H9 (cell line): ENCODE measurements around the gene ECE1. TPM values are rescaled to one million over a fixed set of nuclear protein-coding genes. Genes with fewer than 3 reads are reported as not detected.

Source experiments
- DNase-seq: peaks from one replicate; pipeline ENCODE4 v3.0.0-alpha.2; 2017
- H2AFZ ChIP-seq: one replicate; pipeline ENCODE4 v1.6.1; 2013; ENCODE audit warnings: mild to moderate bottlenecking, low read length, control low read depth, moderate library complexity
- H2AK5ac ChIP-seq: 2 replicates; pipeline ENCODE4 v1.6.1; 2013; ENCODE audit warnings: low read length, control low read depth, mixed read lengths; ENCODE audit not compliant: insufficient read length
- H2BK120ac ChIP-seq: one replicate; pipeline ENCODE4 v1.6.1; 2013; ENCODE audit warnings: low read depth, mild to moderate bottlenecking, low read length, control low read depth, inconsistent platforms; ENCODE audit not compliant: poor library complexity, severe bottlenecking
- H2BK12ac ChIP-seq: 2 replicates; pipeline ENCODE4 v1.6.1; 2013; ENCODE audit warnings: low read length, control low read depth, mixed read lengths, low read depth; ENCODE audit not compliant: insufficient read length
- H2BK15ac ChIP-seq: 2 replicates; pipeline ENCODE4 v1.6.1; 2013; ENCODE audit warnings: low read depth, low read length, control low read depth
- H2BK20ac ChIP-seq: one replicate; pipeline ENCODE4 v1.6.1; 2013; ENCODE audit warnings: low read depth, mild to moderate bottlenecking, low read length, control low read depth, inconsistent platforms; ENCODE audit not compliant: poor library complexity, severe bottlenecking
- H2BK5ac ChIP-seq: 2 replicates; pipeline ENCODE4 v1.6.1; 2013; ENCODE audit warnings: low read length, control low read depth, mixed read lengths; ENCODE audit not compliant: insufficient read length
- H3K14ac ChIP-seq: 2 replicates; pipeline ENCODE4 v1.6.1; 2013; ENCODE audit warnings: low read length, control low read depth; ENCODE audit not compliant: insufficient read depth
- H3K18ac ChIP-seq: 2 replicates; pipeline ENCODE4 v1.6.1; 2013; ENCODE audit warnings: low read depth, mild to moderate bottlenecking, mixed read lengths, low read length, control low read depth; ENCODE audit not compliant: insufficient read length
- H3K23ac ChIP-seq: 2 replicates; pipeline ENCODE4 v1.6.1; 2013; ENCODE audit warnings: low read length, control low read depth, mixed read lengths, low read depth; ENCODE audit not compliant: insufficient read length
- H3K23me2 ChIP-seq: 2 replicates; pipeline ENCODE4 v1.6.1; 2013; ENCODE audit warnings: low read depth, mild to moderate bottlenecking, mixed read lengths, low read length, control low read depth; ENCODE audit not compliant: insufficient read length, poor library complexity, severe bottlenecking
- H3K27ac ChIP-seq: 2 replicates; pipeline ENCODE4 v1.5.1; 2013; ENCODE audit warnings: low read length, control low read depth, mixed read lengths, low read depth; ENCODE audit not compliant: insufficient read length
- H3K27me3 ChIP-seq: 2 replicates; pipeline ENCODE4 v1.6.1; 2013; ENCODE audit warnings: low read length, control low read depth, inconsistent platforms; ENCODE audit not compliant: insufficient read depth
- H3K4ac ChIP-seq: 2 replicates; pipeline ENCODE4 v1.6.1; 2013; ENCODE audit warnings: low read depth, mild to moderate bottlenecking, control low read depth, inconsistent platforms, low read length, moderate library complexity
- H3K4me1 ChIP-seq: 2 replicates; pipeline ENCODE4 v1.6.1; 2013; ENCODE audit warnings: low read length, control low read depth, inconsistent platforms; ENCODE audit not compliant: insufficient read depth
- H3K4me2 ChIP-seq: 2 replicates; pipeline ENCODE4 v1.6.1; 2013; ENCODE audit warnings: low read length, control low read depth, mixed read lengths; ENCODE audit not compliant: insufficient read length, insufficient read depth
- H3K56ac ChIP-seq: 2 replicates; pipeline ENCODE4 v1.6.1; 2013; ENCODE audit warnings: low read depth, mild to moderate bottlenecking, mixed read lengths, low read length, control low read depth; ENCODE audit not compliant: insufficient read length
- H3K79me1 ChIP-seq: 2 replicates; pipeline ENCODE4 v1.6.1; 2013; ENCODE audit warnings: low read depth, mild to moderate bottlenecking, moderate library complexity, low read length, control low read depth, inconsistent platforms; ENCODE audit not compliant: insufficient read depth, poor library complexity, severe bottlenecking
- H3K79me2 ChIP-seq: 2 replicates; pipeline ENCODE4 v1.6.1; 2013; ENCODE audit warnings: low read length, control low read depth, inconsistent platforms; ENCODE audit not compliant: insufficient read depth
- H3K9ac ChIP-seq: 2 replicates; pipeline ENCODE4 v1.6.1; 2013; ENCODE audit warnings: low read length, control low read depth, mixed read lengths; ENCODE audit not compliant: insufficient read length; ENCODE audit errors: extremely low read depth
- H3K9me3 ChIP-seq: one replicate; pipeline ENCODE4 v1.6.1; 2013; ENCODE audit warnings: low read depth, low read length, inconsistent platforms; ENCODE audit not compliant: control insufficient read depth
- H3T11ph ChIP-seq: one replicate; pipeline ENCODE4 v1.6.1; 2013; ENCODE audit warnings: mild to moderate bottlenecking, low read length, control low read depth, inconsistent platforms
- H4K20me1 ChIP-seq: one replicate; pipeline ENCODE4 v1.6.1; 2013; ENCODE audit not compliant: control insufficient read depth, insufficient read length, insufficient read depth
- H4K5ac ChIP-seq: 2 replicates; pipeline ENCODE4 v1.6.1; 2013; ENCODE audit warnings: low read depth, mild to moderate bottlenecking, mixed read lengths, low read length, control low read depth; ENCODE audit not compliant: insufficient read length
- H4K8ac ChIP-seq: replicated peaks from 2 replicates; pipeline ENCODE4 v1.6.1; 2013; ENCODE audit warnings: low read length, control low read depth, mixed read lengths, low read depth; ENCODE audit not compliant: insufficient read length
- H4K91ac ChIP-seq: 2 replicates; pipeline ENCODE4 v1.6.1; 2013; ENCODE audit warnings: low read depth, mild to moderate bottlenecking, moderate library complexity, mixed read lengths, low read length, control low read depth; ENCODE audit not compliant: insufficient read length
- H3K27ac Mint-ChIP-seq, 3 experiments: 2 replicates in 2 of 3; 3 replicates in 1 of 3; pipeline ENCODE4 v1.8.0; 2020 to 2021; ENCODE audit warnings: mixed read lengths in 3 of 3, mild to moderate bottlenecking in 1 of 3, moderate library complexity in 1 of 3
- H3K27me3 Mint-ChIP-seq: 2 replicates; pipeline ENCODE4 v1.8.0; 2021; ENCODE audit warnings: low read depth, mild to moderate bottlenecking, moderate library complexity, mixed read lengths
- H3K36me3 Mint-ChIP-seq, 3 experiments: 2 replicates in 2 of 3; 3 replicates in 1 of 3; pipeline ENCODE4 v1.8.0; 2020 to 2021; ENCODE audit warnings: low read depth in 3 of 3, mixed read lengths in 3 of 3; ENCODE audit not compliant: insufficient read depth in 1 of 3
- H3K4me1 Mint-ChIP-seq, 2 experiments: 2 replicates each; pipeline ENCODE4 v1.8.0; 2020; ENCODE audit warnings: mixed read lengths in 2 of 2
- H3K4me3 Mint-ChIP-seq, 2 experiments: 2 replicates in 1 of 2; 3 replicates in 1 of 2; pipeline ENCODE4 v1.8.0; 2020 to 2021; ENCODE audit warnings: mild to moderate bottlenecking in 2 of 2, mixed read lengths in 2 of 2, moderate library complexity in 1 of 2
- H3K9me3 Mint-ChIP-seq, 2 experiments: 2 replicates in 1 of 2; 3 replicates in 1 of 2; pipeline ENCODE4 v1.8.0; 2020; ENCODE audit warnings: mild to moderate bottlenecking in 2 of 2, mixed read lengths in 2 of 2, moderate library complexity in 1 of 2
- WGBS: extraction: QIAGEN DNeasy Blood & Tissue Kit; methylation state at CpG from one replicate; pipeline ENCODE4 v1.1.7; 2013; ENCODE audit warnings: missing lambda C conversion rate, low lambda C conversion rate, mixed read lengths; ENCODE audit not compliant: insufficient read length; ENCODE audit errors: extremely low coverage; 5-methylcytosine and 5-hydroxymethylcytosine counted together
- total RNA-seq: library from RNA; stranded (reverse); gene quantifications from 2 replicates; pipeline ENCODE4 v1.2.1, GENCODE V29; 2021
- TF ChIP-seq, protein P1 (sequence below): fragments of 200-600 bp; sonication (generic); conservative IDR thresholded peaks from 3 replicates; pipeline ENCODE4 v1.8.0; 2021; ENCODE audit warnings: antibody characterized with exemption, mild to moderate bottlenecking

Gene ECE1
- total RNA-seq, 1 experiment from 2014 or later: 31.1 TPM

- Histone ChIP-seq H3K27me3 (no peaks in the 10 kb centered on the region), H4K20me1 (peaks cover 2% of the 10 kb centered on the region), H2AK5ac (no peak overlapping the region), H3K56ac (no peak overlapping the region), H3K79me2 (no peaks in the 10 kb centered on the region), H3K4me1 (peaks cover 10% of the 10 kb centered on the region), H3K4ac (no peak overlapping the region), H3T11ph (no peak overlapping the region), H3K4me2 (no peak overlapping the region), H3K9me3 (no peaks in the 10 kb centered on the region), H3K18ac (no peak overlapping the region), H3K14ac (no peak overlapping the region; the same call in 1 of the 2 replicates), H2AFZ (no peak overlapping the region), H3K23ac (no peak overlapping the region), H2BK12ac (no peak overlapping the region), H2BK20ac (no peak overlapping the region), H3K23me2 (no peaks in the 10 kb centered on the region), H2BK5ac (no peak overlapping the region), H3K27ac (no peak overlapping the region), H2BK15ac (no peak overlapping the region), H2BK120ac (no peak overlapping the region), H4K5ac (no peak overlapping the region), H4K8ac (no peak overlapping the region), H4K91ac (no peak overlapping the region), H3K9ac (no peak overlapping the region), H3K79me1 (no peaks in the 10 kb centered on the region)
- DNase-seq: no peak
- H3K27ac Mint-ChIP-seq: peak overlapping the region in 1 of 3 experiments; percentile 18; a peak in 1 of 7 replicates
- no CpG with 5 or more reads among the region's 11 CpGs for WGBS
- peaks cover 24 to 27% of the 10 kb centered on the region in 2 experiments for H3K4me1 Mint-ChIP-seq
- H3K27me3 Mint-ChIP-seq: no peaks in the 10 kb centered on the region
- peaks cover 14 to 27% (median 17%) of the 10 kb centered on the region in 3 experiments for H3K36me3 Mint-ChIP-seq
- TF ChIP-seq, protein P1, sequence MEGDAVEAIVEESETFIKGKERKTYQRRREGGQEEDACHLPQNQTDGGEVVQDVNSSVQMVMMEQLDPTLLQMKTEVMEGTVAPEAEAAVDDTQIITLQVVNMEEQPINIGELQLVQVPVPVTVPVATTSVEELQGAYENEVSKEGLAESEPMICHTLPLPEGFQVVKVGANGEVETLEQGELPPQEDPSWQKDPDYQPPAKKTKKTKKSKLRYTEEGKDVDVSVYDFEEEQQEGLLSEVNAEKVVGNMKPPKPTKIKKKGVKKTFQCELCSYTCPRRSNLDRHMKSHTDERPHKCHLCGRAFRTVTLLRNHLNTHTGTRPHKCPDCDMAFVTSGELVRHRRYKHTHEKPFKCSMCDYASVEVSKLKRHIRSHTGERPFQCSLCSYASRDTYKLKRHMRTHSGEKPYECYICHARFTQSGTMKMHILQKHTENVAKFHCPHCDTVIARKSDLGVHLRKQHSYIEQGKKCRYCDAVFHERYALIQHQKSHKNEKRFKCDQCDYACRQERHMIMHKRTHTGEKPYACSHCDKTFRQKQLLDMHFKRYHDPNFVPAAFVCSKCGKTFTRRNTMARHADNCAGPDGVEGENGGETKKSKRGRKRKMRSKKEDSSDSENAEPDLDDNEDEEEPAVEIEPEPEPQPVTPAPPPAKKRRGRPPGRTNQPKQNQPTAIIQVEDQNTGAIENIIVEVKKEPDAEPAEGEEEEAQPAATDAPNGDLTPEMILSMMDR: no peak
- H3K9me3 Mint-ChIP-seq: peaks cover 0 to 3% of the 10 kb centered on the region in 2 experiments; a peak in 1 of 5 replicates
- H3K4me3 Mint-ChIP-seq: no peak overlapping the region
These were observed 26.5 kb downstream of the ECE1 start for GRCh38 chr1:21263653-21264225.
